Stimulated activated CD4-positive, alpha-beta T cell treated with anti-CD3 and anti-CD28 coated beads, TNF-alpha, amount 100 ng/mL, for 1 hour (primary cell): Measurements from ENCODE around the gene PSPN.

ENCODE experiments used
- DNase-seq, 3 donors: peaks; one replicate each; pipeline ENCODE4 v3.0.0-alpha.2; 2020; ENCODE audit warnings: low read depth in 3 of 3, low spot score in 1 of 3

Gene PSPN, protein sequence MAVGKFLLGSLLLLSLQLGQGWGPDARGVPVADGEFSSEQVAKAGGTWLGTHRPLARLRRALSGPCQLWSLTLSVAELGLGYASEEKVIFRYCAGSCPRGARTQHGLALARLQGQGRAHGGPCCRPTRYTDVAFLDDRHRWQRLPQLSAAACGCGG

DNA sequence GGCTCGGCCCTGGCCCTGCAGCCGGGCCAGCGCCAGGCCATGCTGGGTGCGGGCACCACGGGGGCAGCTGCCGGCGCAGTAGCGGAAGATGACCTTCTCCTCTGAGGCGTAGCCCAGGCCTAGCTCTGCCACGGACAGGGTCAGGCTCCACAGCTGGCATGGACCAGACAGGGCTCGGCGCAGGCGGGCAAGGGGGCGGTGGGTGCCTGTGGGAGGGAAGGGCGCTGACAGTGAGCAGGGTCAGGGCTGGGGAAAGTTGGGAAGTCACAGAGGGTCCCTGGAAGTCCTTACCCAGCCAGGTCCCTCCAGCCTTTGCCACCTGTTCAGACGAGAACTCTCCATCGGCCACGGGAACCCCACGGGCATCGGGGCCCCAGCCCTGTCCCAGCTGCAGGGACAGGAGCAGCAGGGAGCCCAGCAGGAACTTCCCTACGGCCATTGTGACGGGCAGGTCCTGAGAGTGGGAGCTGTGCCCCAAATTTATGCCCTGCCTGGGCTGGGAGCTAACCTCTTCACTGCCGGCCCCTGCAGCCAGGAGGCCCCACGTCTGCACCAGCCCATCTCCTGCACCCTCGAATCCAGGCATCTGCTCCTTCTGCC is at the start of gene PSPN:
TSS of gene PSPN (minus strand) at position 523 of the 600 bp plus-strand sequence. CDS start at position 439, 84 bp downstream.
- no peak for DNase-seq

DNA sequence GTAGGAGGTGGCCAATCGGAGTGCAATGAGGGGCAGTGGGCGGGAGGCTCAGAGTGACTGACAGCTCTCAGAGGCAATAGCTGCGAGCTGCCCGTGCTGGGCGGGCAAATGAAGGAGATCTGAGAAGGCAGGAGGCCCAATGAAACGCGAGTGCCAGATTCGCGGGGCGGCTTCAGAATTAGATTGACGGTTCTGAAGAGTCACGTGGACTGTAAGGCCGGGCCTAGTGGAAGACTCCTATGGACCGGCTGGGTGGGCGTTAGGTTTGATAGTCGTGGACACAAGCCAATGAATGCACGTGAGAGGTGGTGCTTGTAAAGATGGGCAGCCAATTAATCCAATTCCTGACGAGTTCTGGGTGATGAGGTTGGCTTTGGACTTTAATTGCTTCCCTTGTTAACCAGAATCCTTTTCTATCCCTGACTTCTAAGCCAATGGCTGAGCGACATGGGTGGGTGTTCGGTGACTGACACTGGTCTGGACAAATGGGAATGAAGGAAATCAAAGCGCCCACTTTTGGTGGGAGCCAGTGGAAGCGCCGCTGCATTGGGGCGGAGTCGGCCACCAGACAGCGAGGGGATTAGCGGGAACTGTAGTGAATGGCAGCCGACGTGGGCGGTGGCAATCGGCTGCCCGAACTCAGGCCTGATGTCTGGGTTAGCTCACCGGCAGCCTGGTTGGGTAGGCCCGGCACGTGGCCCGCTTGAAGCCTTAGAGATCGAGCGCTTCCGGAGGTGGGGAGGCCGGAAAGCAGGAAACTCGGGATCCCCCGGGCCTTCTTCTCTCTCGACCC is 49.4 kb upstream of the PSPN start:
- DNase-seq: peak; percentile 90 to 99 (median 98)

DNA sequence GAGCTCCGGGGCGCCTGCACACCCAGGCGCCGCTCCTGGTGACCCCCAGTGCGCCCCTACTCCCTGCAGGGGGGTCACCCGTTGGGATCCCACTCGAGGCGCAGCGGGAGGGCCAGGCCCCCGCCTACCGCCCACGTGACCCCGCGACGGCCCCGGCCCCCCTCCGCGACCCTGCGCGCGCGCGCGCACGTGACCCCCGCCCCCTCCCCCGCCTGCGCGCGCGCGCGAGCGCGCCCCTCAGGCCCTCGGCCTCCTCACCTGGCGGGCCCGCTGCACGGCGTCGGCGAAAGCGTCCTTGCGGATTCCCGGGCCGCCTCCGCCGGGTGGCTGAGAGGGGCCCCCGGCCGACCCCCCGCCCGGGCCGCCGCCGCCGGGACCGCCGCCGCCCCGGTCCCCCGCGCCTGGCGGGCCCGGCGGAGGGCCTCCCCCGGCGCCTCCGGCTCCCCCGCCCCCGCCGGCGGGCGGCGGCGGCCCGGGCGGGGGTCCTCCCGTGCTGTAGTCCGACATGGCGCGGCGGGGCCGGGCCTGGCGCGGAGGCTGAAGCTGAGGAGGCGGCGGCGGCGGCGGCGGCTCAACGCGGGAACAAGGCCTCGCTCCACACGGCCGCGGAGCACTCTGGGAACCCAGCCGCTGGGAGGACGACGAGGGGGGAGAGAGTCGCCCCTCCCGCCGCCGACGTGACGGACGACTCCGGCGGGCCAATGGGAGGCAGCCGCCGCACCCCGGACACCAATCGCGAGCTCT is 48.6 kb upstream of the PSPN start, which contains the start of gene KHSRP:
TSS of gene KHSRP (minus strand) at position 617 of the 744 bp plus-strand sequence. CDS start at position 507, 110 bp downstream.
- peak in 1 of 3 donors; percentile 40 for DNase-seq

DNA sequence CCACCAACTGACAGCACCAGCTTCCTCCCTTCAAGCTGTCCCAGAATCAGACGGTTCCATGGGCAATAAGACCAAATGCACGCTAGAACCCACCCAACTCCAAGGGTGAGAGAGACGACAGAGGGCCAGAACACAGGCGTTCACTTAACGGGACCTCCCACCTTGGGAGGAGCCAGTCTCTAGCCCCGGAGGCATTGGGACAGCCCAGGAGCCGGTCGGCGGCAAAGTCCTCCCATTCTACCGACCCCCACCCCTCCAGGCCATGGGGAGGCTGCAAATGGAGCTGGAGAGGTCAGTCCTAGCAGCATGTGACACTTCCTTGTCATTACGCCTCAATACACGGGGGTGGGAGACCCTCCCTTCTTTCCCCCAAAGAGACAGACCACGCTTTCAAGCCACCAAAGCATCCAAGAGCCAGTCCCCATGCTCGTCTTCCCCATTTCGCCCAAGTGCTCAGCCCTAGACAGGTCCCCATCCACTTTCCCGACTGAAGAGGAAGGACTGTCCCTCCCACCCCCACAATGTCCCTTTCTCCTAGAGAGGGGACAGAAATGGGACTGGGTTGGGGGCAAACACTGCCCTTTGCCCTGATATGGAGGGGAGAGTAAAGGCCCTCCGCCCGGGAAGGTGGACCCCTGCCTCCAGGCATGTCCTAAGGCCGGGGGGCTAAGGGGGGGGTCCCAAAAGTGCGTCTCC is 47.9 kb upstream of the PSPN start:
- DNase-seq: peak in 1 of 3 donors; percentile 32

DNA sequence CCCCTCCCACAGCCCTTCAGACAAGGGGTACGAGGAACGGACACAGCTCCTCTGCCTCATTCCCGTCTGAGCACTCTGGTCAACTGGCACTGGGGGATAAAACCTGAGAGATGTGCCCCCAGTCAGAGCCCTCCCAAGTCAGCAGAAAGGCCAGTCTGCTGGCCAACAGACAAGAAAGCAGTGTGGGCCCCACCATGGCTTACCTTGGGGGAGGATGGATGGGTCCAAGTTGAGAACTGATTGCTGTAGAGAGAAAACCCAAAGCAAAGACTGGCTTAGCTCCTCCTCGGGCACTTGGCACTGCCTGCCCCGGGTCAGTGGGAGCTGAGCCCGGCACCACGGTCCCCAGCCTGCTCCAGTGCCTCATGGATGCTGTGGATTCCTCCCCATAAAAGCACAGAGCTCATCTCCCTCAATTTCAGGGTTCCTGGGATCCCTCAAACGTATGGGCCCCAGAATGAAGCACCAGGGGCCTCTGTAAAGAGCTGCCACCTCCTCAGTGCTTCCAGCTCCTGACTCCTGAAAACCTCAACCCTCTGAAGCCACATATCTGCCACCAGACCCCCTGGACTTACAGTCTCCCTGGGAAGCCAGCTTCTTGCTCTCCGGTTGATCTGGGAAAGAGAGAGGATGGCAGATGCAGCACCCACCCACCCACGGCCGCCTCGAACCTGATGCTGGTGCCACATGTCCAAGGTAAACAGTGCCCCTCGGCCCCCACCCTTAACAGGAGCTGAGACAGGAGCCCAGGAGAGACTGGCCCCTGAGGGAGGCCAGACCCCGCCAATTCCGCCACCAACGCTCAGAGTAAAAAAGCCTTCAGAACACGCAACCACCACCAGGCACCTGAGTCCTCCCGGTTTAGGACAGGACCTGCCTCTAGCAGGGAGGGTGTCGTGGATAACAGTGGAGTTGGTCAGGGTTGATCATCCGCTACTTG is 45.6 kb upstream of the PSPN start:
- DNase-seq: no peak

DNA sequence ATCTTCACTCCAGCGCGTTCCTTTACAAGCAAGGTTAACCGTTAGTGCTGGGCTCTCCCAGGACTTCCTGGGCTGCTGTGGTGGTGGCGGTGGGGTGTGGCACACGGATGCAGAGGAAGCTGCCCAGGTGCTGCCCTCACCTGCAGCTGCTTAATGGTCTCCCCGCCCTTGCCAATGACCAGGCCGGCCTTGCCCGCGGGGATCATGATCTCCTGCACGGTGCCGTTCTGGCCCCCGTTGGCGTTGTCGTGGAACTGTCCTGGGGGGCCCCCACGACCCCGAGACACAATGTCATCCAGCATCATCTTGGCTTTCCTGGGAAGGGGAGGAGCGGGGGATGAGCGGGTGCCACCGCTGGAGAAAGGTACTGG is 42.8 kb upstream of the PSPN start:
- no peak for DNase-seq

DNA sequence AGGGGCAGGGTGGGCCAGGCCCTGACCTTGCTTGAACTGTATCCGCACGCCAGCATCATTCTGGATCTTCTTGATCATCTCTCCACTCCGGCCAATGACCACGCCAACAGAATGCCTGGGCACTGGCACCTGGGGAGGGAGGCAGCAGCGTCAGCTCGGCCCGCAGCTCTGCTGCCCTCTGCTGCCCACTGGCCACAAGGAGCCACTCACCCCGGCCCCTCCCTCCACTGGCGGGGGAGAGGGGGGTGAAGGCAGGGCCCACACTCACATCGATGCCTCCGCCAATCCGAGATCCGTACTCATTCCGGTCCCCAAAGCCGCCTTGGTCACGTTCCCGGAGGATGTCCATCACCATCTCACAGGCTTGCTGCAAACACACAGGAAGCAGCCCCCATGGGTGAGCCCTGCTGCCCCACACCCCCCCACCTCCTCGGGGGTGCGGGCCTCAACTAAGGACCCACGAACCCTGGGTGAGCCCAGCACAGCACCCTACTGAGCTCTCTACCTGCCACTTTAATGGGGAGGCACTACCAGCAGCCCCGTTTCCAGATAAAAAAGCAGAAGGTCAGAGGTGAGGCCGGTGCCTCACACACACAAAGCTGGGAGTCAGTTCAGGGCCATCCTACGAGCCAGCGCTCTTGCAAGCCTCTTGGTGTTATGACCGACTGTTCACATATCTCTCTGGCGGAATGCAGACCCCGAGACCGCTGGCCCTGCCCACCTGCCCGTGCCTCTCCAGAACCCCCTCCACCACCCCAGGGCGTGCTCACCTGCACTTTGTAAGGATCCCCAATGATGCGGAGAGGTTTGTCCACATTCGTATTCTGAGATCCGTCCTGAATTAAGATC is 42.2 kb upstream of the PSPN start:
- DNase-seq: no peak

DNA sequence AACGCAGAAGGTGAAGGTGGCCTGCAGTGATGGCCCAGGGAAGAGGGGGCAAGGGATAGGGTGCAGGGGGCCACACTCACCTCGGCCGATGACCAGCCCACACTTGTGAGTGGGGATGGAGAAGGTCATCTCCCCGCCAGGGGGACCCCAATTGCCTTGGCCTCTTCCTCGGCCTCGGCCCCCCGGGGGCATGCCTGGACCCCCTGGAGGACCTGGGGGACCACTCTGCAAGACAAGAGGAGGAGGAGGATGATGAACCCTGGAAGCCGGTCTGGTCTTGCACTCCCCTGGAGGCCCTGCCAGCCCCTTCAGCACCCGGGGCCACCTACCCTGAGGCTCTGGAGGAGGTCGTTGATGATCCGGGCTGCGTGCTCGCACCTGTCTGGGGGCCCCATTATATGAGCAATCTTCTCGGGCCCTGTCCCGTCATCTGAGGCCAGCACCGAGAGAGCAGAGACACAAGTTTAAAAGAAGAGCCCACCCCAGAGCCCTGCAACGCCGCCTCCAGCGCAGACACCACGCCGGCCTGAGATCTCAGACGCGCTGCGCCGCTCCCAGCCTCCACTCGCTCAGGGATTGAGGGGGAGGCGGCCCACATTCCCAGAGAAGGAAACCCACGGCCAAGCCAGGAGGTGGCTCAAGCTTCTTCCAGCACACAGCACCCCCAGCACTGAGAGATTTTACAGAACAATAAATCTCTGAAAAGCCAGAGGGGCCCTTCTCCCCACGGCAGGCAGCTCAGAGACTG is 41.1 kb upstream of the PSPN start:
- DNase-seq: no peak

DNA sequence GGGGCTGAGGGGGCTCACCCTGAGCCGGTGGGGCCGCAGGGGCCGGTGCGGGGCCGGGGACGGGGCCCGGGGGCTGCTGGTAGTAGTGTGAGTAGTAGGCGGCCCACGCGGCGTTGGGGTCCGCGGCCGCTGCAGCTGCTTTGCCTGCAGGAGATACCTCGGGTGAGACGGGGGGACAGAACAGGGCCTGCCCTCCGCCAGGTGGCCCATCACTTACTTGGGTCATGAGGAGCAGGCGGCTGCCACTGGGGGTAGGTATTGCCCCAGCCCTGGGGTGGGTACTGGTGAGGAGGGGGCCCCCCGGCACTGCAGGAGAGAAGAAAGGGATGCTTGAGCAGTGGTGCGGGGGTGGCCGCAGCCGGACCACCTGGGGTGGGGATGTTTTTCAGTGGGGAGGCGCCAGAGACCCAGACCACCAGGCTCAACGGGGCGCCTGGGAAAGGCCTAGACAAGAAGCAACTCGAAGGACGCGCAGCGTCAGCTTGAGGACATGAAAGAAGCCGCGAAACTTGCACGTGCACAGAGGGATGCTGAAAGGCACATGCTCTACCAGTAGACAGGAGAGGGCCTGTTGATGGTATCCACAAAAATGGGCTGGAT is 40.0 kb upstream of the PSPN start:
- DNase-seq: no peak

DNA sequence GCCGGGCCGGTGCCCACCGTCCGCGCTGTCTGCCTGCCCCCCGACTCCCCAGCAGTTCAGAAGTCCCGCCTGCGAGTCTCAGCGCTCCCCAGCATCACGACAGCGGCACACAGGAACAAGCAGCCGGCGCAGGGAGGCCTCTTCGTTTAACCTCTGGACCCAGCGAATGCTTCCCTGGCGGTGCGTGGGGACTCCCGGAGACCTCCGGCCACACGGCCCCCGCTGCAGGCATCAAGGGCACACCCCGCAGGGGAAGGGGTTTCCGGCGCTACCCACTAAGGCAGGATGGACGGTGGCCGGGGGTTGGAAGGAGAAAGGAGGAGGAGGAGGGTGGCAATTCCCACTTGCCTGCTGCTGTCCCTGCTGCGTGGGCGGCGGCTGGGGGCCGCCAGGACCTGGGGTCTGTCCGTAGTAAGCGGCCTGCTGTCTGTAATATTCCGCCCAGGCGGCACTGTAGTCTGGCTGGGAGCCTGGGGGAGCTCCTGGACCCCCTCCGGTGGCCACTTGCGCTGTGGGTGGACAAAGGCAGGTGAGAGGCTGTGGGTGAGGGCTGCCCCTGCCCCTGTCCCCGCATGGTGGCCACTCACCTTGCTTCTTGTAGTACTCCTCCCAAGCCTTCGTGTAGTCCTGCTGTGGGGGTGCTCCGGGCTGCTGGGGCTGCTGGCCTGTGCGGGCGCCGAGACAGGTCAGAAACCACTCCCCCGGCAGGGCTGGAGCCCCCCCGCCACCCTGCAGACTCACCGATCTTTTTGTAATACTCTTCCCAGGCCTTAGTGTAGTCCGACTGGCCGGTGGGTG is 39.3 kb upstream of the PSPN start:
- DNase-seq: no peak

DNA sequence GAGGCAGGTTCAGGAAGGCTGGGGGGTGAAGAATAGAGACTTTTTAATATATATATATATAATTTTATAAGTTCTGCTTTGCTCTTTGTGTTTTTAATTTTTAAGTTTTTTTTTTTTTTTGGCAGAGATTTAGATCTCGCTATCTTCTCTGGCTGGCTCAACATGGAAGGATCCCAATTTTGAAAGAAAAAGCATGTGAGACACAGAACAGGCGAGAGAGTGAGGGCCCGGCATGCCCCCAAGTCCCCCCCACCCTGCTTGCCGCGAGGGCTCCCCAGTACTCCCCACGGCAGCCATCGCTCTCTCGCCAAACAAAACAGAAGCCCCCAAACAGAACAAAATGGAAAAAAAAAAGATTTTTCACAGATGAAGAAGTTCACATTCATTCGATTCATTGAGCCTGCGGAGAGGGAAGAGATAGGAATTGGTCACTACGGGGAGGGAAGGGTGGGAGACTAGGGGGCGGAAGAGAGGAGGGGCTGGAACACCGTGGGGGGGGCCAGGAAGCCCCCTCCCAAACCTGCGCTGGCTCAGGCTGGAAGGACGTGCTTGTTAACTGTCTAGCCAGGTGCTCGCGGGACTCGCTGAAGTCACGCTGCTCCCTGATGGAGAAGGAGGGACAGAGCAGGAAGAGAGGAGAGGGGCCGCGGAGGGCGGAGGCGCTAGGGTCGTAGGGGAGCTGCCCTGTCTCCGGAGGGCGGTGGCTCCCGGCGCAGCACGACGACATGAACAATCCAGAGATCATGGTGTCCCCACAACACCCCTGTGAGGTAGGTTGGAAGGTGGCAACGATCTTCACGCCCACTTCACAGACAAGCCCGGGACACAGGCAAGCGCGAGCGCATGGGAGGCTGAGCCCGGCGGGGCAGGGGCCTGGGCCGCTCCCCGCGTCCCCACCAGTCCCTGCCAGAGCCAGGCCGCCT is 38.2 kb upstream of the PSPN start:
- DNase-seq: no peak

DNA sequence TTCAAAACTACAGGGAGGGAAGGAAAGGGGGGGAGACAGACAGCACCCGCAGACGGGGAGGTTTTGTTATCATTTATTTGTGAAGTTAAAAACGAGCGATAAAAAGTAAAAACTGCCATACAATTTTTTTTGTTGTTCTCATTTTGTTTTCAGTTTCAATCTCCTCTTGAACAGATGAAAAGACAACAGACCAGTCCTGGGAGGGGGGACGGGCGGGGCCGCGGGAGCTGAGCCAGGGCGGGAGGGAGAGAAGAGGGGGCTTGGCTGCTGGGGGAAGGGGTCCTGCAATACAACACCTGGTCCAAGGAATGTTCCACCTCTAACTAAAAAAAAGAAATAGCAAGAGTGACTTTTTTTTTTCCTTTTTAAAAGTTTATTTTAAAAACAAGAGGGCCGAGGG is 37.6 kb upstream of the PSPN start:
- no peak for DNase-seq

DNA sequence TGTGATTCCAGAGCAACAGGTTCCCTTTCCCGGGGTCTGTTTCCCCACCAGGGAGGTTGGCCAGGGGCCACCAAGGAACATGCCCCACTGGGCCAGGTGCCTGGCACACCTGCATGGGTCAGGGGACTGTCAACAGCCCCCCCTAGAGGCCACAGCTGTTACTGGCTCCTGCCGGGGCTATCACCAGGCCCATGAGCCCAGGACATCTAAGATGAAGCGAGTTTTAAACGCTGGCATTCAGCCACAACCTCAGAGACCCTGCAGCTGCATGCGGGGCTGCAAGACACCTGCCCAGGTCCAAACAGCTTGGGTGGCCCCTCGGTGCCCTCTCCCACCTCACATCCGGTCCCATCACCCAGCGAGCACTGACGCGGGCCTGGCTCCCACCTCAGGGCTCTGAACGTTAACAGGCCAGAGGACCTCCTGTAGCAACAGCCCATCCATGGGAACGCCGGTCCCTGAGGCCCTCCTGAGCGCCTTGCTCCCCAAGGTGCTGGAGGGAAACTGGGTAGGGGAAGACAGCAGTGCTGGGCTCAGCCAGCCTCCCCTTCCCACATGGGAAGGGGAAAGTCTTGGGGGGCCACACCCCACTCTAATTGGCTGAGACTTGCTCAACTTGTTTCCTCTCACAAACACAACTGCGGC is 36.8 kb upstream of the PSPN start:
- DNase-seq: peak in 1 of 3 donors; percentile 27

DNA sequence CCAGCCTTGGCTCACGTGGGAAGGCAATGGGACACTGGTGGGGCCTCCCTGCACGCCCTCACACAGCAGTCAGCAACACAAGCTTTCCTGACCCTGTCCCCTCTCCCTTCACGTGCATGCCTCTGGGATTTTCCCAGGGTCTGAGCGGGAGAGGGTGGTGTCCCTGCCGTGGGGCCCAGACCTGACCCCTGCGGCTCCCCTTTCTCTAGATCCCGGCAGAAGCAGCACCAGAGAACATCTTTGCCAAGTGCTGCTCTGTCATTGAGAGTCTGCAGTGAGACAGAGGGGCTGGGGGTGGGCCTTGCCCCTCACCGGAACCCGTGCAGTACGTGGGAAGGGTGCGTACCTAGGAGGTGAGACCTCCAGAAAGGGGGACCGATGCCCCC is 36.3 kb upstream of the PSPN start:
- no peak for DNase-seq

DNA sequence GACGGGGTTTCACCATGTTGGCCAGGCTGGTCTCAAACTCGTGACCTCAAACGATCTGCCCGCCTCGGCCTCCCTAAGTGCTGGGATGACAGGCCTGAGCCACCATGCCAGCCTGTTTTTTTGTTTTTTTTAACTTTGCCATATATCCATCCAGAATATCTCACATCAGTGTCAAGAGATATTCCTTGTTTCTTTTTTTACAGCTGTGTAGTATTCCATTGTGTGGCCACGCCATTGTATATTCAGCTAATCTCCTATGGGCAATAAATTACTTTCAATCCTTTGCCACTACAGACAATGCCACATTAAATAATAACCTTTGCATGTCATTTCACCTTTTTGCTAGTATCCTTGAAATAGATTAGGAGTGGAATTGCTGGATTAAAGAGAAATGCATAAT is 33.6 kb upstream of the PSPN start:
- no peak for DNase-seq

DNA sequence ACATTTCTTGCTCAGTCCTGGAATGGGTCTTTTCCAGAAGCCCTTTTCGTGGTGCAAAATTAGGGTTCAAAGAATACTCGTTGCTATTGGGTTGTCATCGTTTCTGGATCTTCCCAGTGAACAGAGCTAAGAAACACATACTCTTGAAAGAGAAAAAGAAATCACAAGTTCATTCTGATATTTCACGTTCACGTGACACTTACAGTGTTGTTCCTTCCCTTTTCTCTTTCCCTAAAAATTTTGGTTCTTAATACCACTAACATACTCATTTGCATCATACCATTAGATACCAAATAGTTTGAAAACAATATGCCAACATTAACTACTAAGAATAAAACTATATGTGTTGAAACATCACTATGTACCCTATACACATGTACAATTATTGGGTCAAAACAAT is 30.7 kb upstream of the PSPN start:
- no peak for DNase-seq
